BJ (cell line): Measurements from ENCODE around the gene FOXP2. TPM values are rescaled to one million over a fixed set of nuclear protein-coding genes. Genes with fewer than 3 reads are reported as not detected.
"Not testable (repeated sequence)": the region's sequence is repeated elsewhere in the genome, so short reads cannot be mapped to it uniquely, and the experiment has no call there.

Experiments
- CTCF ChIA-PET: fragments of 350-600 bp; formaldehyde crosslinking; extraction: SDS; loops from one replicate; lab custom pipeline; 2021; ENCODE audit warnings: antibody characterized with exemption, inconsistent platforms; lab: Yijun Ruan, JAX
- POLR2A ChIA-PET: fragments of 300-600 bp; sonication (Branson Sonifier 250); formaldehyde crosslinking; extraction: SDS; loops from one replicate; lab custom pipeline; 2021; ENCODE audit warnings: antibody characterized with exemption; lab: Charles Lee
- DNase-seq: peaks from one replicate; pipeline ENCODE4 v3.0.0-alpha.2; 2011; ENCODE audit warnings: low read depth
- H3K27me3 ChIP-seq: 2 replicates; pipeline ENCODE4 v1.6.0; 2011; ENCODE audit warnings: low read length; ENCODE audit not compliant: control insufficient read depth, insufficient read depth
- H3K36me3 ChIP-seq: 2 replicates; pipeline ENCODE4 v1.5.1; 2011; ENCODE audit warnings: low read length; ENCODE audit not compliant: control insufficient read depth, insufficient read depth
- H3K4me3 ChIP-seq: 2 replicates; pipeline ENCODE4 v1.5.1; 2011; ENCODE audit warnings: low read depth, mild to moderate bottlenecking, control low read depth, low read length
- CTCF ChIP-seq: IDR thresholded peaks from 2 replicates; pipeline ENCODE4 v1.5.1; 2011; ENCODE audit warnings: low read depth, mild to moderate bottlenecking, control low read depth, inconsistent platforms, low read length, moderate library complexity; ENCODE audit not compliant: insufficient read depth
- polyA plus RNA-seq: library from polyadenylated mRNA; depleted of rRNA; stranded (reverse); fragments of >200 nt; gene quantifications from 2 replicates; pipeline ENCODE4 v1.2.3, GENCODE V29; 2011

Gene FOXP2
- polyA plus RNA-seq, 1 experiment, result 0.66 TPM

DNA sequence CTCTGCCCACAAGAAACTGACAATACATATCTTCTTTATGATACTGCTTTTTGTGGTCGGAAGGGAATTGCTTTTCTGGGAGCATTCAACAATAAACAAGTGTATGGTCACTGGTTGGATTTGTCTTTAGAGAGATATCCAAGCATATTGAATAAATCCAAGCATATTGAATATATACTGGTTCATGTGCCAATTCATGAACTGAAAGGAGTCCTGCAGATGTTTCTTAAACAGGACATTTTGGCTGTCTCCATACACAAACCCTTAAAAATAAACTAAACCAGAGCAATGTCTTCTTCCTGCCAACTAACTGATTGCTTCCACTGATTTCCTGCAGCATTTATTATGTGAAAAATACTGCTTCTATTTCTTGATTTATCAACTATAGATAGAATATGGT, 173.9 kb downstream of the FOXP2 start:
- DNase-seq, result no peak
- POLR2A ChIA-PET, result no interaction called here
- H3K27me3 ChIP-seq, result no peaks in the 10 kb centered on the region
- CTCF ChIA-PET, result no interaction called here
- TF ChIP-seq CTCF, result no peak
- no peaks in the 10 kb centered on the region for H3K36me3 ChIP-seq
- no peak overlapping the region for H3K4me3 ChIP-seq

- TF ChIP-seq CTCF, result no peak
- CTCF ChIA-PET, result no interaction called here
- POLR2A ChIA-PET, result no interaction called here
- no peaks in the 10 kb centered on the region for H3K27me3 ChIP-seq
- no peak for DNase-seq
- no peaks in the 10 kb centered on the region for H3K36me3 ChIP-seq
- H3K4me3 ChIP-seq, result no peak overlapping the region
These were observed 174.8 kb downstream of the FOXP2 start for GRCh38 chr7:114589436-114589835.

DNA sequence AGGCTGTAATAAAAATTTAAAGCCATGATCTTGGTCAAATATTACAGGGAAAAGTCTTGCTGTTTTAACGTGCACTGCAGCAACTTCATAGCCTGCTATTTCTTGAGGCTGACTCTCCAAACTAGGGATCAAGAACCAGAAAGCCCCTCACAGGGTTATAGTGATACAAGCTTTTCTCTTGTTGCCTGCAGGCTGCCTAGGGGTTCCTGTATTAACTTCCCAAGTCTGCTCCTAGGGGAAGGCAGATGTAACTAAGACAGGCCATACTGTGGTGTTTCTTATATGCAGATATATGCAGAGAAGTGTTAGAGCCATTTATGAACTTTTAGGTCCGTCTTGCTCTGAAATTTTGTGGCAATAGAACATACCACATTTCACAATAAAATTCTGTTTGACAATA, 175.7 kb downstream of the FOXP2 start:
- ChIA-PET POLR2A (no interaction called here), CTCF (no interaction called here)
- no peak for TF ChIP-seq CTCF
- DNase-seq, result no peak
- no peaks in the 10 kb centered on the region for H3K36me3 ChIP-seq
- H3K4me3 ChIP-seq, result no peak overlapping the region
- H3K27me3 ChIP-seq, result no peaks in the 10 kb centered on the region

DNA sequence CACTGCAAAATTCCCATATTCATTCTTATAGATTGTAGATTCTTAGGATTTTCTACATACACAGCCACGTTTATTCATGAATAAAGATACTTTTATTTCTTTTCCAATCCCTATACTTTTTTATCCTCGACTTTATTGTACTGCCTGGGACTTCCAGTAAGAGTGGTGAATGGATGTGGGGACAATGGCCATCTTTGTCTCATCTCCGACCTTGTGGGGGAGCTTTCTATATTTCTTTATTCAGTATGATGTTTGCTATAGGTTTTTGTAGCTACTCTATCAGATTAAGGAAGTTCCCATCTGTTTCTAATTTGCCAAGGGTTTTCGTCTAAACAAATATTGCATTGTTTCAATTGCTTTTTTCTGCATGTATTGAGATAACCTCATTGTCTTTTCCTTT, 184.3 kb downstream of the FOXP2 start:
- no peak for TF ChIP-seq CTCF
- DNase-seq, result no peak
- POLR2A ChIA-PET, result no interaction called here
- no peaks in the 10 kb centered on the region for H3K27me3 ChIP-seq
- no peak overlapping the region for H3K4me3 ChIP-seq
- CTCF ChIA-PET, result no interaction called here
- no peaks in the 10 kb centered on the region for H3K36me3 ChIP-seq

DNA sequence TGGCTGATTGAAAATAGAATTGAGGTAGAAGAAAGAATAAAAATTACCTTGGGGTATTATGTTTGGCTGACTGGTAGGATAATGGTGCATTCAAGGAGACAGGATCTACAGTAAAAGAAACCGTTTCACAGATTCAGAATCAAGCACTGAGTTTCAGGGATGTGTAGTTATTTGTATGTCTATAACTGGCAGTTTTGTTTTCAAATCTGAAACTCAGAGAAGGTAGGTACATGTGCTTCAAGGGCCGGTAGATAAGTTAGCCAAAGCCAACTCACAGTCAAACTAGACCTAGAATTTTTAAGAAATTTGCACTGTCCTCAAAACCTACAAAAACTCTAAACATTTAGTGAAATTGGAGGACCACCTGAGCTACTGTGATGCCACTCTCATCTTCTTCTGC, 191.5 kb downstream of the FOXP2 start:
- H3K4me3 ChIP-seq, result no peak overlapping the region
- no peak for TF ChIP-seq CTCF
- no peak for DNase-seq
- CTCF ChIA-PET, result no interaction called here
- POLR2A ChIA-PET, result no interaction called here
- no peaks in the 10 kb centered on the region for H3K36me3 ChIP-seq
- no peaks in the 10 kb centered on the region for H3K27me3 ChIP-seq

DNA sequence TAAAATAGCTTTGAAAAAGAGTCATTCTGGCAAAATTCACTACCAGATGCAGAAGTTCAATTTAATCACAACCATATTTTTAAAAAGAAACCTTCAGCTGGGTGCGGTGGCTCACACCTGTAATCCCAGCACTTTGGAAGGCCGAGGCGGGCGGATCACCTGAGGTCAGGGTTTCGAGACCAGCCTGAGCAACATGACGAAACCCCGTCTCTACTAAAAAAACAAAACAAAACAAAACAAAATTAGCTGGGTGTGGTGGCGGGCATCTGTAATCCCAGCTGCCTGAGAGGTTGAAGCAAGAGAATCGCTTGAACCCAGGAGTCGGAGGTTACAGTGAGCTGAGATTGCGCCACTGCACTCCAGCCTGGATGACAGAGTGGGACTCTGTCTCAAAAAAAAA, 194.2 kb downstream of the FOXP2 start:
- H3K27me3 ChIP-seq, CTCF ChIA-PET, H3K4me3 ChIP-seq, H3K36me3 ChIP-seq, POLR2A ChIA-PET, DNase-seq: not testable (repeated sequence)
